Progenitor cell of endocrine pancreas (in vitro differentiated cells): Measurements from ENCODE around the gene ERC1. TPM values are rescaled to one million over a fixed set of nuclear protein-coding genes. Genes with fewer than 3 reads are reported as not detected.

Experiments used
- DNase-seq: peaks from one replicate; pipeline ENCODE4 v3.0.0; 2021; ENCODE audit warnings: low spot score; ENCODE audit not compliant: unreplicated experiment
- H3K27ac Mint-ChIP-seq: 2 replicates; pipeline ENCODE4 v1.8.0; 2021; ENCODE audit warnings: mild to moderate bottlenecking, moderate library complexity, mixed read lengths
- H3K27me3 Mint-ChIP-seq: 2 replicates; pipeline ENCODE4 v1.8.0; 2021; ENCODE audit warnings: mixed read lengths
- H3K36me3 Mint-ChIP-seq: 2 replicates; pipeline ENCODE4 v1.8.0; 2022; ENCODE audit warnings: mixed read lengths; ENCODE audit not compliant: insufficient read depth
- H3K4me1 Mint-ChIP-seq: 2 replicates; pipeline ENCODE4 v1.8.0; 2021; ENCODE audit warnings: low read depth, mixed read lengths
- H3K4me3 Mint-ChIP-seq: 2 replicates; pipeline ENCODE4 v1.8.0; 2021; ENCODE audit warnings: low read depth, mild to moderate bottlenecking, moderate library complexity, mixed read lengths
- H3K9me3 Mint-ChIP-seq: 2 replicates; pipeline ENCODE4 v1.8.0; 2021; ENCODE audit warnings: low read depth, mixed read lengths
- CTCF ChIP-seq: fragments of 200-600 bp; sonication (generic); IDR thresholded peaks from one replicate; pipeline ENCODE4 v1.5.0; 2021; ENCODE audit warnings: antibody characterized with exemption, mild to moderate bottlenecking; ENCODE audit not compliant: unreplicated experiment
- total RNA-seq: library from RNA; stranded (reverse); gene quantifications from 2 replicates; pipeline ENCODE4 v1.2.1, GENCODE V29; 2021

The ERC1 gene
- total RNA-seq, 1 donor from 2014 or later = 146 TPM

- H3K36me3 Mint-ChIP-seq = peaks cover 1% of the 10 kb centered on the region
- DNase-seq = no peak
- no peak overlapping the region for H3K27ac Mint-ChIP-seq
- no peak overlapping the region for H3K4me3 Mint-ChIP-seq
- H3K4me1 Mint-ChIP-seq = no peaks in the 10 kb centered on the region
- no peak for TF ChIP-seq CTCF
- peaks cover 21% of the 10 kb centered on the region for H3K27me3 Mint-ChIP-seq
- H3K9me3 Mint-ChIP-seq = peaks cover 7% of the 10 kb centered on the region
Observed at GRCh38 chr12:1539135-1539534, 548.1 kb downstream of the ERC1 start.

GRCh38 chr12:1540690-1541089, 549.7 kb downstream of the ERC1 start:
- Mint-ChIP-seq H3K27ac (no peak overlapping the region), H3K4me3 (no peak overlapping the region), H3K27me3 (peaks cover 18% of the 10 kb centered on the region), H3K36me3 (peaks cover 2% of the 10 kb centered on the region), H3K4me1 (no peaks in the 10 kb centered on the region), H3K9me3 (peaks cover 8% of the 10 kb centered on the region)
- TF ChIP-seq CTCF = no peak
- no peak for DNase-seq

- peaks cover 8% of the 10 kb centered on the region for H3K9me3 Mint-ChIP-seq
- H3K36me3 Mint-ChIP-seq = peaks cover 2% of the 10 kb centered on the region
- DNase-seq = no peak
- no peak for TF ChIP-seq CTCF
- H3K4me3 Mint-ChIP-seq = no peak overlapping the region
- no peaks in the 10 kb centered on the region for H3K4me1 Mint-ChIP-seq
- H3K27me3 Mint-ChIP-seq = peaks cover 9% of the 10 kb centered on the region
- H3K27ac Mint-ChIP-seq = no peak overlapping the region
Observed at GRCh38 chr12:1542599-1542998, 551.6 kb downstream of the ERC1 start.

- H3K9me3 Mint-ChIP-seq = peaks cover 8% of the 10 kb centered on the region
- peaks cover 2% of the 10 kb centered on the region for H3K36me3 Mint-ChIP-seq
- no peak for DNase-seq
- H3K27ac Mint-ChIP-seq = no peak overlapping the region
- H3K4me3 Mint-ChIP-seq = no peak overlapping the region
- H3K27me3 Mint-ChIP-seq = peaks cover 3% of the 10 kb centered on the region
- TF ChIP-seq CTCF = no peak
- H3K4me1 Mint-ChIP-seq = no peaks in the 10 kb centered on the region
Observed at GRCh38 chr12:1544996-1545700, 554.1 kb downstream of the ERC1 start.

Other genes with a start within 250 kb of the ERC1 start
- 244 and 248 TPM in 2 replicates for gene WNK1, start 238.6 kb upstream of the ERC1 start, total RNA-seq
- 41.2 and 52.6 TPM in 2 replicates for gene RAD52, start 41.5 kb upstream of the ERC1 start, total RNA-seq